GM12878 (cell line): ENCODE measurements around the gene PIK3C3. TPM values are rescaled to one million over a fixed set of nuclear protein-coding genes. Genes with fewer than 3 reads are reported as not detected.

Experiments used
- ATAC-seq: fragments of 200-7000 bp; cut with Tn5 transposase; 3 replicates; pipeline ENCODE4 v1.9.1; 2020; ENCODE audit warnings: mild to moderate bottlenecking, moderate library complexity
- BruUV-seq: library from RNA; stranded (reverse); fragments of 400-500 nt; replicated peaks from 2 replicates; lab custom pipeline; 2021; lab: Mats Ljungman, UMichigan
- CTCF ChIA-PET: fragments of 300-600 bp; sonication (Branson Sonifier 250); formaldehyde crosslinking; extraction: SDS; loops from one replicate; lab custom pipeline; 2021; ENCODE audit warnings: inconsistent platforms; lab: Yijun Ruan, JAX
- POLR2A ChIA-PET: fragments of 350-600 bp; formaldehyde crosslinking; extraction: SDS; loops from one replicate; lab custom pipeline; 2021; ENCODE audit warnings: inconsistent platforms; lab: Charles Lee
- RAD21 ChIA-PET: fragments of 300-600 bp; sonication (Branson Sonifier 250); formaldehyde crosslinking; loops from one replicate; lab custom pipeline; 2023; ENCODE audit warnings: antibody characterized with exemption; ENCODE audit not compliant: unreplicated experiment; lab: Charles Lee
- SMC1A ChIA-PET: fragments of 300-600 bp; sonication (Branson Sonifier 250); formaldehyde crosslinking; loops from one replicate; lab custom pipeline; 2023; ENCODE audit not compliant: unreplicated experiment, uncharacterized antibody; lab: Charles Lee
- DNase-seq: peaks from one replicate; pipeline ENCODE4 v3.0.0-alpha.2; 2011; ENCODE audit warnings: low read depth, low spot score
- FAIRE-seq: peaks from 3 replicates; lab custom pipeline; 2011; peaks lifted over from hg19 to GRCh38; lab: Jason Lieb, UNC
- H2AFZ ChIP-seq: 2 replicates; pipeline ENCODE4 v1.6.0; 2011; ENCODE audit warnings: low read depth, low read length, control low read depth; ENCODE audit not compliant: control insufficient read depth
- H3K27ac ChIP-seq: 2 replicates; pipeline ENCODE4 v1.5.1; 2011; ENCODE audit warnings: control low read depth; ENCODE audit not compliant: control insufficient read depth, insufficient read depth
- H3K27me3 ChIP-seq, 2 experiments: replicated peaks in 1 of 2; 2 replicates each; pipeline versions ENCODE4 v1.6.0 to v1.6.1; 2011; ENCODE audit warnings: low read length in 1 of 2; ENCODE audit not compliant: control insufficient read depth in 2 of 2, insufficient read depth in 2 of 2
- H3K36me3 ChIP-seq, 2 experiments: 2 replicates each; pipeline ENCODE4 v1.5.1; 2011; ENCODE audit warnings: low read length in 1 of 2; ENCODE audit not compliant: control insufficient read depth in 2 of 2, insufficient read depth in 2 of 2
- H3K4me1 ChIP-seq: 2 replicates; pipeline ENCODE4 v1.6.1; 2011; ENCODE audit warnings: mild to moderate bottlenecking, low read length, moderate library complexity, mixed read lengths; ENCODE audit not compliant: control insufficient read depth, insufficient read depth
- H3K4me2 ChIP-seq: 2 replicates; pipeline ENCODE4 v1.6.0; 2011; ENCODE audit warnings: control low read depth; ENCODE audit not compliant: control insufficient read depth, insufficient read depth
- H3K4me3 ChIP-seq: fragments of 200-600 bp; sonication (generic); 2 replicates; pipeline ENCODE4 v1.5.1; 2016
- H3K79me2 ChIP-seq: 2 replicates; pipeline ENCODE4 v1.6.0; 2011; ENCODE audit warnings: low read length; ENCODE audit not compliant: control insufficient read depth, insufficient read depth
- H3K9ac ChIP-seq: 2 replicates; pipeline ENCODE4 v1.8.0; 2011; ENCODE audit warnings: low read length, control low read depth, mixed read lengths; ENCODE audit not compliant: control insufficient read depth, insufficient read depth
- H3K9me3 ChIP-seq: replicated peaks from 3 replicates; pipeline ENCODE4 v1.5.1; 2011; ENCODE audit warnings: mild to moderate bottlenecking, low read length; ENCODE audit not compliant: control insufficient read depth, insufficient read depth
- H4K20me1 ChIP-seq: 2 replicates; pipeline ENCODE4 v1.6.0; 2011; ENCODE audit not compliant: control insufficient read depth, insufficient read depth
- ATF2 ChIP-seq: IDR thresholded peaks from 2 replicates; pipeline ENCODE4 v1.6.1; 2012; ENCODE audit warnings: low read length, inconsistent platforms
- BCLAF1 ChIP-seq: fragments of 450-650 bp; IDR thresholded peaks from 2 replicates; pipeline ENCODE4 v1.6.1; 2017; ENCODE audit warnings: antibody characterized with exemption, mild to moderate bottlenecking, moderate library complexity
- CBX5 ChIP-seq: sonication (generic); IDR thresholded peaks from 2 replicates; pipeline ENCODE4 v1.6.1; 2016; ENCODE audit warnings: low read depth, moderate library complexity, mild to moderate bottlenecking, inconsistent platforms
- WGBS: methylation state at CpG from one replicate; pipeline ENCODE4 v1.1.6; 2016; ENCODE audit warnings: low lambda C conversion rate; ENCODE audit not compliant: insufficient replicate concordance, insufficient coverage; ENCODE audit errors: missing lambda C conversion rate; 5-methylcytosine and 5-hydroxymethylcytosine counted together
- in situ Hi-C: fragments of 300-500 bp; cut with MboI; formaldehyde crosslinking; loops from 9 replicates; pipeline ENCODE4 v1.14.3; 2018; ENCODE audit warnings: mixed read lengths
- intact Hi-C: fragments of 100-400 bp; cut with micrococcal nuclease; formaldehyde crosslinking; loops from one replicate; pipeline ENCODE4 v1.14.2; 2022; ENCODE audit not compliant: unreplicated experiment
- polyA plus RNA-seq, 11 experiments: library from polyadenylated mRNA; depleted of rRNA in 4 of 11; unstranded in 6 of 11; stranded (reverse) in 5 of 11; fragments of >200 nt; fragmentation: Nextera tagmentation in 4 of 11; fragmentation: Illumina TruSeq in 1 of 11; extraction: Ambion mirVana in 4 of 11; extraction: Trizol in 1 of 11; gene quantifications; 1 replicate in 1 of 11; 2 replicates in 10 of 11; pipeline versions ENCODE4 v1.2.1 to v1.2.3, GENCODE V29; 2011 to 2016; ENCODE audit warnings: inconsistent platforms in 2 of 11, missing spikeins in 2 of 11, low read depth in 1 of 11
- total RNA-seq, 4 experiments: library from RNA; depleted of rRNA in 3 of 4; stranded (reverse); fragments of >200 nt in 3 of 4; fragmentation: Illumina TruSeq in 1 of 4; extraction: Trizol in 1 of 4; gene quantifications; 2 replicates each; pipeline versions ENCODE4 v1.2.1 to v1.2.3, GENCODE V29; 2013 to 2021

Gene PIK3C3
- total and polyA plus RNA-seq, 10 of the 15 experiments (the other 5 are each of a cell fraction or from before 2014, with no cell fraction given): 14.4 to 131 (median 32.4) TPM

DNA sequence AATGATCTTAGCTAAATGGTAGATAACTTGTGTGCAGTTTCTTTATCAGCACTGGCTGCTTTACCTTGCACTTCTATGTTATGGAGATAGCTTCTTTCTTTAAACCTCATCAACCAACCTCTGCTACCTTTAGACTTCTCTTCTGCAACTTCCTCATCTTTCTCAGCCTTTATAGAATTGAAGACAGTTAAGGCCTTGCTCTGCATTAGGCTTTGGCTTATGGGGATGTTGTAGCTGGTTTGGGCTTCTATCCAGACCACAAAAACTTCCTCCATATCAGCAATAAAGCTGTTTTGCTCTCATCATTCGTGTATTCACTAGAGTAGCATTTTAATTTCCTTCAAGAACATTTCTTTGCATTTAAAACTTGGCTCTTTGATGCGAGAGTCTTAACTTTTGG, 123.7 kb downstream of the PIK3C3 start:
- Histone ChIP-seq H4K20me1 (no peaks in the 10 kb centered on the region), H3K27ac (no peak overlapping the region), H3K4me1 (no peaks in the 10 kb centered on the region), H3K27me3 (no peaks in the 10 kb centered on the region), H3K9me3 (no peaks in the 10 kb centered on the region), H2AFZ (no peak overlapping the region), H3K4me2 (no peak overlapping the region), H3K79me2 (no peaks in the 10 kb centered on the region), H3K9ac (no peak overlapping the region), H3K36me3 (peaks cover 0 to 19% of the 10 kb centered on the region in 2 experiments; a peak in 3 of 4 replicates), H3K4me3 (no peak overlapping the region)
- FAIRE-seq: no peak
- no peak for TF ChIP-seq ATF2
- no peak for TF ChIP-seq CBX5
- TF ChIP-seq BCLAF1: no peak
- ATAC-seq: no peak
- ChIA-PET RAD21 (no interaction called here), SMC1A (interaction anchor here (1.1 to 1.9 kb wide), 3 partner anchors 10 to 36 kb away, joined by 5 to 6 read pairs (median 6); no protein-coding TSS in a partner anchor), POLR2A (interaction anchor here (0.6 to 1.0 kb wide), 2 partner anchors 9 to 14 kb away, joined by 3 read pairs; no protein-coding TSS in a partner anchor), CTCF (interaction anchor here (0.9 to 1.7 kb wide), 5 partner anchors 9 to 50 kb away, joined by 3 to 6 read pairs (median 3); no protein-coding TSS in a partner anchor)
- 100% methylated on average over 2 of the region's 2 CpGs for WGBS
- intact Hi-C loops (no loop called here), in situ Hi-C loops (no loop called here)
- no TSS peak for BruUV-seq
- no peak for DNase-seq
